Measurements from ENCODE around the gene CORO6.

DNA sequence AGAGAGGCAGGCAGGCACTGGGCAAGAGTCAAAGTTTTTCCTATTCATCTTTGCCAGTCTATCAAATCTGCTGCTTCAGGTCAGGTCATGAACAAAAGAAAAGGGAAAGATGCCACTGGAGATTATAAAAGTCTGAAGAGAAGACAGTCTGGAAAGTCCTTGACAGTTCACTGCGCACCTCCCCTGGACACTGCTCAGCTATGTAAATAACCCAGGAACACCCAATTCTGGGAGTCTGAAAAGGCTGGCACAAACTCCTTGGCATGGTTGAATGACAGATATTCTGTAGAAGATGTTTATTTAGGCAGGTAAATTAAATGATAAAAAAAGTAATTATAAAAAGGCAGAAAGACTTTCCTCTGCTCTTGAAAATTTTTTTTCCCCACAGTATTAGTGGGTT lies 5.2 kb upstream of the CORO6 start:
- TF ChIP-seq EP300 (IDR thresholded peaks at IDR 0.05; ENCODE audit: borderline replicate concordance in 1 of 2, control insufficient read depth in 1 of 2, low read depth in 2 of 2, low read length in 2 of 2) (no peak), YBX1 (IDR thresholded peaks at IDR 0.05) (no peak), EZH2 (IDR thresholded peaks at IDR 0.05; ENCODE audit: borderline replicate concordance, control insufficient read depth, low read depth, low read length) (no peak)
